ENCODE data around the gene KMT2C. TPM values are rescaled to one million over a fixed set of nuclear protein-coding genes. Genes with fewer than 3 reads are reported as not detected.

Gene KMT2C
- polyA plus RNA-seq, 1 experiment, result 16.7 TPM

DNA sequence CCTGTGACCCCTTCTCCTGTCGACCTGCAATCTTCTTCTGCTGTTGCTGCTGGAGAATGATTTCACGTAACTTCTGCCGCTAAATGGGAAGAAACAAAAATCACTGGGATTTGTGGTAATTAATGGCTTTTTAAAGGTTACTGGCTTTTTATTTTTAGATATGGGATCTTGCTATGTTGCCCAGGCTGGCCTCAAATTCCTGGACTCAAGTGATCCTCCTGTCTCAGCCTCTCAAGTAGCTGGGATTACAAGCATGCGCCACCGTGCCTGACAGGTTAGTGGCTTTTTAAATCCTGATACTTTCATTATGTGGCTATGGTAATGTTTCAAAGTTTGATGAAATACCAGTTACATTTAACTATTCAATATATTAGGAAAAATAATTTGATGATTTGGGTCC lies 255.8 kb downstream of the KMT2C start:
- ChIA-PET CTCF (no interaction called here), POLR2A (interaction anchor here (0.6 kb wide), 1 partner anchor 18 kb away, joined by 3 read pairs; no protein-coding TSS in a partner anchor)
- H3K4me3 ChIP-seq (ENCODE audit: low read depth, low read length), result no peak overlapping the region
- no peaks in the 10 kb centered on the region for H3K9me3 ChIP-seq (ENCODE audit: control insufficient read depth, insufficient read depth, low read length)
- DNase-seq (ENCODE audit: low read depth, low spot score), result no peak
- H3K27ac ChIP-seq (ENCODE audit: low read depth, low read length), result no peak overlapping the region
- H3K27me3 ChIP-seq (ENCODE audit: control insufficient read depth, insufficient read depth, low read length), result no peaks in the 10 kb centered on the region
- TF ChIP-seq, protein P1, sequence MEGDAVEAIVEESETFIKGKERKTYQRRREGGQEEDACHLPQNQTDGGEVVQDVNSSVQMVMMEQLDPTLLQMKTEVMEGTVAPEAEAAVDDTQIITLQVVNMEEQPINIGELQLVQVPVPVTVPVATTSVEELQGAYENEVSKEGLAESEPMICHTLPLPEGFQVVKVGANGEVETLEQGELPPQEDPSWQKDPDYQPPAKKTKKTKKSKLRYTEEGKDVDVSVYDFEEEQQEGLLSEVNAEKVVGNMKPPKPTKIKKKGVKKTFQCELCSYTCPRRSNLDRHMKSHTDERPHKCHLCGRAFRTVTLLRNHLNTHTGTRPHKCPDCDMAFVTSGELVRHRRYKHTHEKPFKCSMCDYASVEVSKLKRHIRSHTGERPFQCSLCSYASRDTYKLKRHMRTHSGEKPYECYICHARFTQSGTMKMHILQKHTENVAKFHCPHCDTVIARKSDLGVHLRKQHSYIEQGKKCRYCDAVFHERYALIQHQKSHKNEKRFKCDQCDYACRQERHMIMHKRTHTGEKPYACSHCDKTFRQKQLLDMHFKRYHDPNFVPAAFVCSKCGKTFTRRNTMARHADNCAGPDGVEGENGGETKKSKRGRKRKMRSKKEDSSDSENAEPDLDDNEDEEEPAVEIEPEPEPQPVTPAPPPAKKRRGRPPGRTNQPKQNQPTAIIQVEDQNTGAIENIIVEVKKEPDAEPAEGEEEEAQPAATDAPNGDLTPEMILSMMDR (IDR thresholded peaks at IDR 0.05; ENCODE audit: low read depth, low read length), result no peak

DNA sequence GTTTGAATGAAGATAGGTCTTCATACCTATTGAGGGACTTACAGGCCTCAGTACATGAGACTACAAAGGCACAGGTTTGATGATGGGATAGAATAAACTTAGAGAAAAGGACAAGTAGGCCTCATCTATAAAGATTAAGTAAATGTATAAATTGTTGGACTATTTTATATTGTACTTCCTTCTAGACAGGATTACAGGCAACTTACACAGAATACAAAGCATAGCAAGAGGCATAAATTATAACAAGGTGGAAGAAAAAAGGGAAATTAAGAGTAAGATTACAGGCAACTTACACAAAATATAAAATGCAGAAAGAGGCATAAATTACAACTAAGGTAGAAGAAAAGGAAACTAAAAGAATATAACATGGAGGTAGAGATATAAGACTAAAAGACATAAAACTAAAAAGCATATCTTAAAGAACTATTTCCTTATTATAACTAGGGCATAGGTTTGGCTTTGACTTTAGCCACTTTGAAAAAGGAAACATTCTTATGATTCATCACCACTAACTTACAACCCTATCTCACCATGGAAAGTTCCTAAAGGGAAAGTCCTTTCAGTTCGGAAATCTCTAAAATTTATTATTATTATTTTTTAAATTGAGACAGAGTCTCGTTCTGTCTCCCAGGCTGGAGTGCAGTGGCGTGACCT lies 257.3 kb downstream of the KMT2C start:
- Histone ChIP-seq H3K27me3 (ENCODE audit: control insufficient read depth, insufficient read depth, low read length) (no peaks in the 10 kb centered on the region), H3K4me3 (ENCODE audit: low read depth, low read length) (no peak overlapping the region), H3K27ac (ENCODE audit: low read depth, low read length) (no peak overlapping the region), H3K9me3 (ENCODE audit: control insufficient read depth, insufficient read depth, low read length) (no peaks in the 10 kb centered on the region)
- DNase-seq (ENCODE audit: low read depth, low spot score), result no peak
- CTCF ChIA-PET, result interaction anchor here (0.7 kb wide), 1 partner anchor 352 kb away, joined by 18 read pairs; no protein-coding TSS in a partner anchor
- POLR2A ChIA-PET, result no interaction called here
- TF ChIP-seq, protein P1 (IDR thresholded peaks at IDR 0.05; ENCODE audit: low read depth, low read length), result no peak

DNA sequence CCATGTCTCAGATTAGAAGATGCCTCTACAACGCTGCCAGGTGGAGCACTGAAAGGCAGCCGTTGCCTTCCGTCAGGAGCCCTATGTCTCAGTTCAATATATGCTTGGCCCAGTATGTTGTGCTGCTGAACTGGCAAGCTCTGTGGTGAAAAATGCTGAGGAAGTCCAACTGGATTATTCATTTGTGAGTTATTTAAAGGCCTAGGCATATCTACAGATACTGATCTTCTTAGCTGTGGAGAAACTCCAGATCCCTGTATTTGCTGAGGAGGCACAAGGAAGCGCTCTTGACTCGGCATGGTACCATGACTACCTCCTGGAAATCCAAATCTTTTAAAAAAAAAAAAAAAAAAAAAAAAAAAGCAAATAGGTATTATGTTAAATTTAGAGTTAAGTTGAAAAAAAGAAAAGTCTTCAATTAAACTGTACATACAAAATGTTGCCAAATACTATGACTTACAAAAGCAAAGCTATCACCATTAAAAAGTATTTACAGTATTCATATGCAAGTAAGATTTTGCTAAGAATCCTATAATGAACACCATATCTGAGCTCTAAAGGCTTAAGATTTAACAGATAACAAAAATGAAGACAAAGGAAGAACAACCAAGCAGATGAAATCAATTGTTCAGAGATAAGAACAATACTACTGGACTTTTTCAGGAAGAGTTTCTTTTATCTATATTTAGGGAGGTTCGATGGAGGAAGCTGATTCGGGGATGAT lies 258.0 kb downstream of the KMT2C start:
- ChIA-PET CTCF (interaction anchor here (0.7 kb wide), 2 partner anchors 53 to 351 kb away, joined by 10 to 18 read pairs; no protein-coding TSS in a partner anchor), POLR2A (no interaction called here)
- Histone ChIP-seq H3K9me3 (ENCODE audit: control insufficient read depth, insufficient read depth, low read length) (no peaks in the 10 kb centered on the region), H3K27me3 (ENCODE audit: control insufficient read depth, insufficient read depth, low read length) (no peaks in the 10 kb centered on the region), H3K4me3 (ENCODE audit: low read depth, low read length) (no peak overlapping the region), H3K27ac (ENCODE audit: low read depth, low read length) (no peak overlapping the region)
- no peak for DNase-seq (ENCODE audit: low read depth, low spot score)
- TF ChIP-seq, protein P1 (IDR thresholded peaks at IDR 0.05; ENCODE audit: low read depth, low read length), result no peak

DNA sequence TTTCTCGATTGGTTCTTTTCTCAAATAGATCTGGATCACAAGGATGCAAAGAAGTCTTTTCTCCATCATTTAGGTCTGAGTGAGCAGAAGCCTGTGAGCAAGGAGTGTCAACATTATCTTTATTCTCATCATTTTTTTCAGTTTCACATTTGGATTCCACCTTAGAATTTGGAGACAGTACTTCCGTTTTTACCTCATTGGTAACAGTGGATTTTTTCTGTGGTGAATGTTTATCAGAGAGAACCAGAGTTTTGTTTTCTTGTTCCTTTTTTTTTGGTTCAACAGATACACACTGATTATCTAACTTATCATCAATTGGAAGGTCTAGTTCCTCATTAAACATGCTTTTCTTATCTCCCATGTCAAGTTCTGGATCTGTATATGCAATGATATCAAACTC lies 259.0 kb downstream of the KMT2C start:
- Histone ChIP-seq H3K9me3 (ENCODE audit: control insufficient read depth, insufficient read depth, low read length) (no peaks in the 10 kb centered on the region), H3K27ac (ENCODE audit: low read depth, low read length) (no peak overlapping the region), H3K27me3 (ENCODE audit: control insufficient read depth, insufficient read depth, low read length) (no peaks in the 10 kb centered on the region), H3K4me3 (ENCODE audit: low read depth, low read length) (no peak overlapping the region)
- POLR2A ChIA-PET, result no interaction called here
- CTCF ChIA-PET, result no interaction called here
- no peak for DNase-seq (ENCODE audit: low read depth, low spot score)
- TF ChIP-seq, protein P1 (IDR thresholded peaks at IDR 0.05; ENCODE audit: low read depth, low read length), result no peak

DNA sequence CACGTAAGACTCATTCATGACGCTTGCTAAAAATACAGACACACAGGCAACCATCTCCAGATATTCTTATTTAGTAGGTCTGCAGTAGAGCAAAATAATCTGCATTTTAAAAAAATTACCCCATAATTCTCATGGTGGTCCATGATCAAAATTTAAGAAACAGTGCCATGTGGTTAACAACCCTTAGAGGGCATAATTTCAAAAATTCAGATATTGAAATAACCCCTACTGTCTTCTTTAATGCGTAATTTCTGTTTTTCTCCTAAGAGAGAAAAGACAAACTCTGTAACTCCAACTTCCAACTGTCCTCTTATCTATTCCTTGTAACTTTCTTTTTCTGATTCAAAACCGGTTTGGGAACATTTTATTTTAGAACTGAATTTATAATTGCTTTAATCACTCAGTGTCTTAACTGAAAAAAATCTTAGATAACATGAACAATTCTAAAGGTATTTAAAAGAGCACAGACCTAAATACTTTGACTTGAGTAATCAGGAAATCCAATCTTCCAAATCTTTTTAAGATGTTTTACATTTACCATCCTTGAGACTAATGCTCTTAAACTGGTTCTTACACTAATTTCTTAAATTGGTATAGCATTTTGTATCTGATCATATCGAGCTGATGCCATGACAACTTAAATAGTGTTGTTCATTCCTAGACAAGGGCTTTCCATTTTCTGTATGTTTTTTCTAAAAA lies 262.3 kb downstream of the KMT2C start:
- ChIA-PET POLR2A (no interaction called here), CTCF (no interaction called here)
- DNase-seq (ENCODE audit: low read depth, low spot score), result no peak
- Histone ChIP-seq H3K9me3 (ENCODE audit: control insufficient read depth, insufficient read depth, low read length) (no peaks in the 10 kb centered on the region), H3K4me3 (ENCODE audit: low read depth, low read length) (no peak overlapping the region), H3K27ac (ENCODE audit: low read depth, low read length) (no peak overlapping the region), H3K27me3 (ENCODE audit: control insufficient read depth, insufficient read depth, low read length) (no peaks in the 10 kb centered on the region)
- TF ChIP-seq, protein P1 (IDR thresholded peaks at IDR 0.05; ENCODE audit: low read depth, low read length), result no peak
